KMS-11 (cell line): Measurements from ENCODE around the gene UCK2.

Experiments used
- H2AFZ ChIP-seq: fragments of 200-600 bp; sonication (generic); 2 replicates; pipeline ENCODE4 v1.6.1; 2016; ENCODE audit warnings: antibody characterized with exemption, mixed run types, low read depth
- H3K27ac ChIP-seq: fragments of 200-600 bp; sonication (generic); 2 replicates; pipeline ENCODE4 v1.6.1; 2016; ENCODE audit warnings: mild to moderate bottlenecking, mixed run types
- H3K27me3 ChIP-seq: fragments of 200-600 bp; sonication (generic); 2 replicates; pipeline ENCODE4 v1.6.1; 2017; ENCODE audit warnings: mild to moderate bottlenecking, low read depth, mixed run types, moderate library complexity; ENCODE audit not compliant: insufficient read depth
- H3K36me3 ChIP-seq: fragments of 200-600 bp; sonication (generic); 2 replicates; pipeline ENCODE4 v1.6.1; 2017; ENCODE audit warnings: mild to moderate bottlenecking, mixed run types; ENCODE audit not compliant: insufficient read depth
- H3K4me1 ChIP-seq: fragments of 200-600 bp; sonication (generic); 2 replicates; pipeline ENCODE4 v1.6.1; 2016; ENCODE audit warnings: mild to moderate bottlenecking, low read depth, mixed run types; ENCODE audit not compliant: poor library complexity, severe bottlenecking
- H3K4me2 ChIP-seq: fragments of 200-600 bp; sonication (generic); 2 replicates; pipeline ENCODE4 v1.7.0; 2016; ENCODE audit warnings: mild to moderate bottlenecking, mixed run types
- H3K4me3 ChIP-seq: fragments of 200-600 bp; sonication (generic); IDR thresholded peaks from 2 replicates; pipeline ENCODE4 v1.6.1; 2017; ENCODE audit warnings: low read depth, low read length, mixed read lengths; ENCODE audit not compliant: insufficient read depth
- H3K79me2 ChIP-seq: fragments of 200-600 bp; sonication (generic); 2 replicates; pipeline ENCODE4 v1.6.1; 2016; ENCODE audit warnings: low read depth, mixed run types; ENCODE audit not compliant: insufficient read depth
- H3K9ac ChIP-seq: fragments of 200-600 bp; sonication (generic); 2 replicates; pipeline ENCODE4 v1.6.1; 2016; ENCODE audit warnings: mild to moderate bottlenecking, mixed run types
- H4K20me1 ChIP-seq: fragments of 200-600 bp; sonication (generic); 2 replicates; pipeline ENCODE4 v1.6.1; 2016; ENCODE audit warnings: mild to moderate bottlenecking, mixed run types; ENCODE audit not compliant: insufficient read depth
- TF ChIP-seq, protein P1 (sequence below): fragments of 200-600 bp; sonication (generic); conservative IDR thresholded peaks from 2 replicates; pipeline ENCODE4 v1.6.1; 2017; ENCODE audit warnings: low read depth, mild to moderate bottlenecking, antibody characterized with exemption, low read length, moderate library complexity, mixed read lengths

The UCK2 gene

DNA sequence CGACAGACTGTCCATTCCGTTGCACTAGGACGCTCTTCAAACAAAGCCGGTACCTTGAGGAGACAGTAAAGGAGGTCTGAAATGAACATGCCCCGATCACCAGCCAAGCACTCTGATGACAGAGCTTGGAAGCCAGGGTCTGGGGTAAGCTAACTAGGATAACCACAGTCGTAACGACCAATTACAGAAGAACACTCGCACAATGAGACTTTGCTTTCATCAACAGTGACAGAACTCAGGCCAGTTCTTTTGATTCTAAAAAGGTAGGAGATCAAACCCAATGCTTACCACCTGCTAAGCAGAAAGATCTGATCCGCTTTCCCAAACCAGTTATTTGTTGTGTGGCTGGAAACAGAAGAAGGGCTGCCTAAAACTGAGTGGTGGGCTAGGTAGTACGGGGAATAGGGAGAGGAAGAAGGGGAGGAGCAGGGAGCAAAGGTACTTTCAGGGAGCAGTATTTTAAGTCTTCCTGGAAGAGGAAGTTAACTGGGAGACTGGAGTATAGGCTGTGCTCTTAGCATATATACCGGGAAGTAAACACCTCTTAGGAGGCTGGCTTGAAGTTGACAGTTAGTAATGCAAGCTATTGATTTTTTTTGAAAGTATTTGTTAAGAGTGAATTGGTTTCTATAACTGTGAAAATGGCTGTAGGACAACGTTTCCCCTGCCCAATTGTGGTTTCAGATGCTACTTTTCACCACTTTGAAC lies 38.4 kb downstream of the UCK2 start:
- Histone ChIP-seq H3K4me2 (no peak overlapping the region), H3K9ac (no peak overlapping the region), H2AFZ (no peak overlapping the region), H3K79me2 (peaks cover 99% of the 10 kb centered on the region), H3K4me1 (peaks cover 76% of the 10 kb centered on the region), H4K20me1 (peaks cover 89% of the 10 kb centered on the region), H3K36me3 (0 out of 2 replicates have a peak, but pooled peaks cover 3% of the 10 kb centered on the region), H3K27me3 (no peaks in the 10 kb centered on the region), H3K27ac (no peak overlapping the region), H3K4me3 (no peak overlapping the region)
- TF ChIP-seq, protein P1, sequence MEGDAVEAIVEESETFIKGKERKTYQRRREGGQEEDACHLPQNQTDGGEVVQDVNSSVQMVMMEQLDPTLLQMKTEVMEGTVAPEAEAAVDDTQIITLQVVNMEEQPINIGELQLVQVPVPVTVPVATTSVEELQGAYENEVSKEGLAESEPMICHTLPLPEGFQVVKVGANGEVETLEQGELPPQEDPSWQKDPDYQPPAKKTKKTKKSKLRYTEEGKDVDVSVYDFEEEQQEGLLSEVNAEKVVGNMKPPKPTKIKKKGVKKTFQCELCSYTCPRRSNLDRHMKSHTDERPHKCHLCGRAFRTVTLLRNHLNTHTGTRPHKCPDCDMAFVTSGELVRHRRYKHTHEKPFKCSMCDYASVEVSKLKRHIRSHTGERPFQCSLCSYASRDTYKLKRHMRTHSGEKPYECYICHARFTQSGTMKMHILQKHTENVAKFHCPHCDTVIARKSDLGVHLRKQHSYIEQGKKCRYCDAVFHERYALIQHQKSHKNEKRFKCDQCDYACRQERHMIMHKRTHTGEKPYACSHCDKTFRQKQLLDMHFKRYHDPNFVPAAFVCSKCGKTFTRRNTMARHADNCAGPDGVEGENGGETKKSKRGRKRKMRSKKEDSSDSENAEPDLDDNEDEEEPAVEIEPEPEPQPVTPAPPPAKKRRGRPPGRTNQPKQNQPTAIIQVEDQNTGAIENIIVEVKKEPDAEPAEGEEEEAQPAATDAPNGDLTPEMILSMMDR, result no peak

DNA sequence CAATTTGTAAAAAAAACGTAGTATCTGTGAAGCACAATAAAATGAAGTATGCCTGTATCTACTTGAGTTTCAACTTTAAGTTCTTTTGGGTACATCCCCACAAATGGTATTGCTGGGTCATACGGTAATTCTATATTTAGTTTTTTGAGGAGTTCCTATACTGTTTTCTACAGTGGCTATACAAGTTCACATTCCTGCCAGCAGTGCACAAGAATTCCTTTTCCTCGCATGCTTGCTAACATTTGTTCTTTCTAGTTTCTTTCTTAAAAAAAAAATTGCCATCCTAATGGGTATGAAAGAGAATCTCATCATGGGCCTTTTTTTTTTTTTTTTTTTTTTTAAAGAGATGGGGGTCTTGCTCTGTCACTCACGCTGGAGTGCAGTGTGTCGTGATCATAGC lies 41.9 kb downstream of the UCK2 start:
- Histone ChIP-seq H3K79me2 (peaks cover 100% of the 10 kb centered on the region), H3K27me3 (no peaks in the 10 kb centered on the region), H3K4me2 (no peak overlapping the region), H3K36me3 (0 out of 2 replicates have a peak, but pooled peaks cover 3% of the 10 kb centered on the region), H3K4me3 (no peak overlapping the region), H2AFZ (no peak overlapping the region), H4K20me1 (peaks cover 86% of the 10 kb centered on the region), H3K27ac (no peak overlapping the region), H3K9ac (no peak overlapping the region), H3K4me1 (peaks cover 70% of the 10 kb centered on the region)
- TF ChIP-seq, protein P1, result no peak

DNA sequence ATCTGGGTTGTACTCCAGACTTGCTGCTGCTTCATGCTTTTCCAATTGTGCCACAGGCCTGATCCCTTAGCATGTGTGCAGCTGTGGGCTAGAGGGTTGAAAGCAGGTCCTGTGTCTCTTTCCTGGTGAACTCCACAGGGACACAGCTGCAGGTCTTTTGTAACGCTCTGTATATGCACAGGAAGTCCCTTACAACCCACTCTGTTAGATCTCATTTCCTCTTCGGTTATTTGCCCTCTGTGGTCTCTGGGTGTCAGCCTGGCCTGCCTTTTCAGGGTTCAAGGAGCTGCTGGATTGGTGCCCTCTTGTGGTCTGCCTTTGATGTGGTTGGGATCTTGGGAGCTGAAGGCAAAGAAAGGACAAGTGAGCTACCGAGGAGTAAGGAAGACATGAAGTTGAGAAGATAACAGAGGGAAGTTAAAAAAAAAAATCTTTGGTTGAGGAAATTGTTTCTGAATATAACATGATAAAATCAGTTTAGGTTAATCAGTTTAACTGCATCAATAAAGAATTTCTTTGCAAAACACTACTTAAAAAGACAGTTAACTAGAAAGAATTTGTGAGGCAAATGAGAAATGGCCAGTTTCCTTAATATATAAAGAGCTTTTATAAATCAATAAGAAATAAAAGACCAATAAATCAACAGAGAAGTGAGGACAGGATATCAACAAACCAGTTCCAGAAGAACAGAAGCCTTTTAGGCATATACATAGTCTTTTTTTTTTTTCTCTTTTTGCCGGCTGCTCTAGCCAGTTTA lies 44.1 kb downstream of the UCK2 start:
- no peaks in the 10 kb centered on the region for H3K27me3 ChIP-seq
- peak overlapping the region; percentile 23; the same call in 1 of the 2 replicates for H3K27ac ChIP-seq
- peaks cover 85% of the 10 kb centered on the region for H4K20me1 ChIP-seq
- H3K9ac ChIP-seq, result no peak overlapping the region
- peak overlapping the region; percentile 27 for H3K4me2 ChIP-seq
- H3K4me3 ChIP-seq, result peak overlapping the region; percentile 40
- H3K4me1 ChIP-seq, result peaks cover 68% of the 10 kb centered on the region
- H3K79me2 ChIP-seq, result peaks cover 100% of the 10 kb centered on the region
- peaks cover 10% of the 10 kb centered on the region; the same call in 1 of the 2 replicates for H3K36me3 ChIP-seq
- no peak overlapping the region for H2AFZ ChIP-seq
- TF ChIP-seq, protein P1, result peak; percentile 73

DNA sequence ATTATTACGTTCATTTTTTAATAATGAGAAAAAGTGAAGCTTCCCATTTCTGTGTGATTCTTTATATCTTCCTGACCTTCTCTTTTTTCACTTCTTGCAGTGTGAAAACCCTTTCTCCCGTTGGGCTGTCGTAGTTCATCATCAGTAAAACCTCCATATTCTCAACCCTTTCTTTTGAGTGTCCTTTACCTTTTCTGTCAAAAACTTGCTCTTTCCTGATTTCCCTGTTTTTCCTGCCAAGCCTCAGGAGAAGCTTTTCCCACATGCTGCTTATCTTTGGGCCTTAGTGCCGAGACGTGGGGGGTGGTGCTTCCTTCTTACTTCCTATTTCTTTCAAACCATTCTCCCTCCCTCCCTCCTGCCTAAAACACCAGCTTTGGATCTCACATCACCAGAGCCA lies 46.1 kb downstream of the UCK2 start:
- Histone ChIP-seq H3K27ac (no peak overlapping the region), H3K36me3 (peaks cover 7% of the 10 kb centered on the region; the same call in 1 of the 2 replicates), H4K20me1 (peaks cover 69% of the 10 kb centered on the region), H3K4me2 (no peak overlapping the region), H3K27me3 (no peaks in the 10 kb centered on the region), H3K9ac (no peak overlapping the region), H2AFZ (no peak overlapping the region), H3K4me3 (no peak overlapping the region), H3K79me2 (peaks cover 100% of the 10 kb centered on the region), H3K4me1 (peaks cover 52% of the 10 kb centered on the region)
- TF ChIP-seq, protein P1, result no peak
